Measurements from ENCODE around the gene MSL1. TPM values are rescaled to one million over a fixed set of nuclear protein-coding genes. Genes with fewer than 3 reads are reported as not detected.

MSL1 gene
- polyA plus RNA-seq, 1 donor from 2014 or later: 137 TPM

- Histone ChIP-seq H4K20me1 (ENCODE audit: insufficient read depth) (no peaks in the 10 kb centered on the region), H3K9me3 (ENCODE audit: low read length) (no peaks in the 10 kb centered on the region), H3K27me3 (ENCODE audit: insufficient read depth, low read depth, low read length) (no peaks in the 10 kb centered on the region), H3K79me2 (replicated peaks; ENCODE audit: insufficient read depth, low read length) (no peaks in the 10 kb centered on the region), H3K4me3 (ENCODE audit: low read length) (no peak overlapping the region), H3K36me3 (ENCODE audit: insufficient read depth, low read length) (no peaks in the 10 kb centered on the region), H3K9me2 (ENCODE audit: insufficient read depth, low read length) (no peaks in the 10 kb centered on the region), H3K27ac (ENCODE audit: low read length) (no peak overlapping the region), H3K4me2 (ENCODE audit: low read length) (no peak overlapping the region), H3F3A (ENCODE audit: insufficient read depth, low read length, poor library complexity, severe bottlenecking) (no peaks in the 10 kb centered on the region), H2AFZ (ENCODE audit: low read depth, low read length) (no peak overlapping the region), H3K9ac (ENCODE audit: low read length) (no peak overlapping the region)
- TF ChIP-seq EZH2 (IDR thresholded peaks at IDR 0.05; ENCODE audit: borderline replicate concordance, insufficient read depth, low read length, poor library complexity, severe bottlenecking): no peak
- no peak for TF ChIP-seq POLR2AphosphoS5 (IDR thresholded peaks at IDR 0.05)
Observed at GRCh38 chr17:40180694-40181093, 58.9 kb downstream of the MSL1 start.

- Histone ChIP-seq H3K9me3 (ENCODE audit: low read length) (no peaks in the 10 kb centered on the region), H3K79me2 (replicated peaks; ENCODE audit: insufficient read depth, low read length) (no peaks in the 10 kb centered on the region), H2AFZ (ENCODE audit: low read depth, low read length) (no peak overlapping the region), H3K9me2 (ENCODE audit: insufficient read depth, low read length) (no peaks in the 10 kb centered on the region), H3K27me3 (ENCODE audit: insufficient read depth, low read depth, low read length) (no peaks in the 10 kb centered on the region), H3K36me3 (ENCODE audit: insufficient read depth, low read length) (no peaks in the 10 kb centered on the region), H3F3A (ENCODE audit: insufficient read depth, low read length, poor library complexity, severe bottlenecking) (no peaks in the 10 kb centered on the region), H3K9ac (ENCODE audit: low read length) (no peak overlapping the region), H3K4me3 (ENCODE audit: low read length) (no peak overlapping the region), H4K20me1 (ENCODE audit: insufficient read depth) (no peaks in the 10 kb centered on the region), H3K27ac (ENCODE audit: low read length) (no peak overlapping the region), H3K4me2 (ENCODE audit: low read length) (no peak overlapping the region)
- TF ChIP-seq TAF1 (IDR thresholded peaks at IDR 0.05; ENCODE audit: low read depth) (no peak), EP300 (conservative IDR thresholded peaks at IDR 0.05; ENCODE audit: poor library complexity, severe bottlenecking) (no peak), CTCF (IDR thresholded peaks at IDR 0.05; ENCODE audit: poor library complexity, severe bottlenecking) (no peak), POLR2AphosphoS5 (IDR thresholded peaks at IDR 0.05) (no peak)
Observed at GRCh38 chr17:40181205-40181604, 59.4 kb downstream of the MSL1 start.

- H3K79me2 ChIP-seq (replicated peaks; ENCODE audit: insufficient read depth, low read length): no peaks in the 10 kb centered on the region
- no peak overlapping the region for H3K9ac ChIP-seq (ENCODE audit: low read length)
- H3K9me3 ChIP-seq (ENCODE audit: low read length): no peaks in the 10 kb centered on the region
- no peak overlapping the region for H3K4me2 ChIP-seq (ENCODE audit: low read length)
- H3K27ac ChIP-seq (ENCODE audit: low read length): no peak overlapping the region
- H2AFZ ChIP-seq (ENCODE audit: low read depth, low read length): no peak overlapping the region
- H3K36me3 ChIP-seq (ENCODE audit: insufficient read depth, low read length): no peaks in the 10 kb centered on the region
- no peak overlapping the region for H3K4me3 ChIP-seq (ENCODE audit: low read length)
- no peaks in the 10 kb centered on the region for H3K9me2 ChIP-seq (ENCODE audit: insufficient read depth, low read length)
- H4K20me1 ChIP-seq (ENCODE audit: insufficient read depth): no peaks in the 10 kb centered on the region
- no peaks in the 10 kb centered on the region for H3K27me3 ChIP-seq (ENCODE audit: insufficient read depth, low read depth, low read length)
- H3F3A ChIP-seq (ENCODE audit: insufficient read depth, low read length, poor library complexity, severe bottlenecking): no peaks in the 10 kb centered on the region
- TF ChIP-seq RAD21 (conservative IDR thresholded peaks at IDR 0.05): no peak
- TF ChIP-seq TAF1 (IDR thresholded peaks at IDR 0.05; ENCODE audit: low read depth): no peak
- TF ChIP-seq EZH2 (IDR thresholded peaks at IDR 0.05; ENCODE audit: borderline replicate concordance, insufficient read depth, low read length, poor library complexity, severe bottlenecking): no peak
- TF ChIP-seq EP300 (conservative IDR thresholded peaks at IDR 0.05; ENCODE audit: poor library complexity, severe bottlenecking): no peak
Observed at GRCh38 chr17:40182606-40183005, 60.8 kb downstream of the MSL1 start.

Other genes with a start within 250 kb of the MSL1 start
- 22.7 and 40.2 TPM in 2 replicates for gene GSDMB, start 203.3 kb upstream of the MSL1 start, polyA plus RNA-seq
- 90.1 and 97.1 TPM in 2 replicates for gene ORMDL3, start 194.4 kb upstream of the MSL1 start, polyA plus RNA-seq
- not detected in 2 replicates for gene LRRC3C, start 194.2 kb upstream of the MSL1 start, polyA plus RNA-seq
- not detected in 2 replicates for gene GSDMA, start 159.0 kb upstream of the MSL1 start, polyA plus RNA-seq
- gene PSMD3, start 141.2 kb upstream of the MSL1 start, polyA plus RNA-seq: 117 and 139 TPM in 2 replicates
- 0.32 TPM in 1 of 2 replicates, not detected in the other for gene CSF3, start 106.5 kb upstream of the MSL1 start, polyA plus RNA-seq
- gene MED24, start 67.6 kb upstream of the MSL1 start, polyA plus RNA-seq: 159 and 161 TPM in 2 replicates
- gene THRA, start 59.0 kb upstream of the MSL1 start, polyA plus RNA-seq: 97.2 and 111 TPM in 2 replicates
- 0.73 TPM in 1 of 2 replicates, not detected in the other for gene NR1D1, start 21.4 kb upstream of the MSL1 start, polyA plus RNA-seq
- 50.6 and 52.3 TPM in 2 replicates for gene CASC3, start 18.6 kb downstream of the MSL1 start, polyA plus RNA-seq
- gene RAPGEFL1, start 55.5 kb downstream of the MSL1 start, polyA plus RNA-seq: 15.5 and 15.6 TPM in 2 replicates
- gene WIPF2, start 97.3 kb downstream of the MSL1 start, polyA plus RNA-seq: 8.6 and 11.5 TPM in 2 replicates
- 1.9 and 2.2 TPM in 2 replicates for gene CDC6, start 165.9 kb downstream of the MSL1 start, polyA plus RNA-seq
- 4.7 and 6.6 TPM in 2 replicates for gene RARA, start 187.2 kb downstream of the MSL1 start, polyA plus RNA-seq
- not detected in 2 replicates for gene GJD3, start 242.8 kb downstream of the MSL1 start, polyA plus RNA-seq